BJ (cell line): ENCODE data around the gene GLS2. TPM values are rescaled to one million over a fixed set of nuclear protein-coding genes. Genes with fewer than 3 reads are reported as not detected.
"Not testable (repeated sequence)": the region's sequence is repeated elsewhere in the genome, so short reads cannot be mapped to it uniquely, and the experiment has no call there.

Source experiments
- CTCF ChIA-PET: fragments of 350-600 bp; formaldehyde crosslinking; extraction: SDS; loops from one replicate; lab custom pipeline; 2021; ENCODE audit warnings: antibody characterized with exemption, inconsistent platforms; lab: Yijun Ruan, JAX
- POLR2A ChIA-PET: fragments of 300-600 bp; sonication (Branson Sonifier 250); formaldehyde crosslinking; extraction: SDS; loops from one replicate; lab custom pipeline; 2021; ENCODE audit warnings: antibody characterized with exemption; lab: Charles Lee
- DNase-seq: peaks from one replicate; pipeline ENCODE4 v3.0.0-alpha.2; 2011; ENCODE audit warnings: low read depth
- H3K27me3 ChIP-seq: 2 replicates; pipeline ENCODE4 v1.6.0; 2011; ENCODE audit warnings: low read length; ENCODE audit not compliant: control insufficient read depth, insufficient read depth
- H3K36me3 ChIP-seq: 2 replicates; pipeline ENCODE4 v1.5.1; 2011; ENCODE audit warnings: low read length; ENCODE audit not compliant: control insufficient read depth, insufficient read depth
- H3K4me3 ChIP-seq: 2 replicates; pipeline ENCODE4 v1.5.1; 2011; ENCODE audit warnings: low read depth, mild to moderate bottlenecking, control low read depth, low read length
- polyA plus RNA-seq: library from polyadenylated mRNA; depleted of rRNA; stranded (reverse); fragments of >200 nt; gene quantifications from 2 replicates; pipeline ENCODE4 v1.2.3, GENCODE V29; 2011
- TF ChIP-seq, protein P1 (sequence below): IDR thresholded peaks from 2 replicates; pipeline ENCODE4 v1.5.1; 2011; ENCODE audit warnings: low read depth, mild to moderate bottlenecking, control low read depth, inconsistent platforms, low read length, moderate library complexity; ENCODE audit not compliant: insufficient read depth

GLS2 gene
- polyA plus RNA-seq, 1 experiment = 0.18 TPM

DNA sequence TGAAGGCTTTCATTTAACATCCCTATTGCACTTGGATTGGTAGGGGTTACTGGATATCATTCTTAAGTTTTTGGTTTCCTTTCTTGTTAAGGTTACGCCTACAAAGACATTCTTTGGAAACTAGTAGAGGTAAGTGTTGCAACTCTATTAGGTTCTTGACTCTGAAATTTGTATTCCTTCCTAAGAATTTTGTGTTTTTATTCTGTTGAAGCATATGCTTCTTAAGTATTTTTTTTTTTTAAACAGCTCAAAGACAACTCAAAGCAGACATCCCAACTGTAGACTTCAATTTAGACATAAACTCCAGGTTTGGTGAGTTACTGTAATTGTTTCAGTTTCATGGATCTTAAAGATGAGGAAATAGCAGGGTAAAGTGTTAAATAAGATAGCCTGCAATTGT is 32.5 kb upstream of the GLS2 start:
- H3K36me3 ChIP-seq = peaks cover 1% of the 10 kb centered on the region; the same call in 1 of the 2 replicates
- no peak overlapping the region for H3K4me3 ChIP-seq
- no peak for DNase-seq
- TF ChIP-seq, protein P1, sequence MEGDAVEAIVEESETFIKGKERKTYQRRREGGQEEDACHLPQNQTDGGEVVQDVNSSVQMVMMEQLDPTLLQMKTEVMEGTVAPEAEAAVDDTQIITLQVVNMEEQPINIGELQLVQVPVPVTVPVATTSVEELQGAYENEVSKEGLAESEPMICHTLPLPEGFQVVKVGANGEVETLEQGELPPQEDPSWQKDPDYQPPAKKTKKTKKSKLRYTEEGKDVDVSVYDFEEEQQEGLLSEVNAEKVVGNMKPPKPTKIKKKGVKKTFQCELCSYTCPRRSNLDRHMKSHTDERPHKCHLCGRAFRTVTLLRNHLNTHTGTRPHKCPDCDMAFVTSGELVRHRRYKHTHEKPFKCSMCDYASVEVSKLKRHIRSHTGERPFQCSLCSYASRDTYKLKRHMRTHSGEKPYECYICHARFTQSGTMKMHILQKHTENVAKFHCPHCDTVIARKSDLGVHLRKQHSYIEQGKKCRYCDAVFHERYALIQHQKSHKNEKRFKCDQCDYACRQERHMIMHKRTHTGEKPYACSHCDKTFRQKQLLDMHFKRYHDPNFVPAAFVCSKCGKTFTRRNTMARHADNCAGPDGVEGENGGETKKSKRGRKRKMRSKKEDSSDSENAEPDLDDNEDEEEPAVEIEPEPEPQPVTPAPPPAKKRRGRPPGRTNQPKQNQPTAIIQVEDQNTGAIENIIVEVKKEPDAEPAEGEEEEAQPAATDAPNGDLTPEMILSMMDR = no peak
- no peaks in the 10 kb centered on the region for H3K27me3 ChIP-seq
- ChIA-PET CTCF (interaction anchor here (0.6 to 5.0 kb wide), 4 partner anchors 8 to 73 kb away, joined by 3 to 21 read pairs (median 5); no protein-coding TSS in a partner anchor), POLR2A (no interaction called here)

DNA sequence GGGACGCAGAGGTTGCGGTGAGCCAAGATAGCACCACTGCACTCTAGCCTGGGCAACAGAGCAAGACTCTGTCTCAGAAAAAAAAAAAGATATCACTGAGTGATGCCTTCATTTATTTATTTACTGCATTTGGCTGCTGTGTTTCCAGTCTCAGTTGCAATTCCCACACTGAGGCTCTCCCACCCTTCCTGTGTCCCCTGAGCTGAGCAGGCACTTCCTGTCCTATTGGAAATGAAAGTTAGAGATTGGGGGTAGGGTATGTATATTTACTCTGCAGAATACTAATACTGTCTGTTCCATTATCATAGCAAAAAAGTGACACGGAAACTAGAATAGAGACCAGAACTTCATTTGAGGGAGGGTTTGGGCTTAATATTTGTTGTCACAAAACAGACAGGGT is 32.1 kb upstream of the GLS2 start:
- no peaks in the 10 kb centered on the region for H3K27me3 ChIP-seq
- no peak for DNase-seq
- H3K36me3 ChIP-seq = no peaks in the 10 kb centered on the region
- CTCF ChIA-PET = interaction anchor here (0.6 to 5.0 kb wide), 6 partner anchors 9 to 74 kb away, joined by 3 to 21 read pairs (median 4); no protein-coding TSS in a partner anchor
- POLR2A ChIA-PET = no interaction called here
- H3K4me3 ChIP-seq = no peak overlapping the region
- TF ChIP-seq, protein P1 = no peak

DNA sequence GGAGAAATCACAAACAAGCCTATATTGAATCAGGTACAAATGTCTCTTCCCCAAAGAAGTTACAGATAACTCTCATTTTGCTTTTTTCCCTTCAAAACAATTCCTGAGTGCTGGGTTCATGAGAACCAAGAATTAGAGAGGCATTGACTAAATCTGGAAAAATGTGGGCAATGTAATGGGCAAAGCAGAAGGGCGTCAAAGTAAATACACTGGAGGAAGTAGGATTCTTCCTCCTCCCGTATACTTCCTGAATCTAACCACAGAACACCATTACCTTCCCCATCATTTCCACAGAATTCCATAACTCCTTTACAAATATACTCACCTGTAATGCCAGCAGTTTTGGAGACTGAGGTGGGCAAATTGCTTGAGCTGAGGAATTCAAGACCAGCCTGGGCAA is 30.6 kb upstream of the GLS2 start:
- no peaks in the 10 kb centered on the region for H3K27me3 ChIP-seq
- TF ChIP-seq, protein P1 = no peak
- POLR2A ChIA-PET = no interaction called here
- no peaks in the 10 kb centered on the region for H3K36me3 ChIP-seq
- no peak overlapping the region for H3K4me3 ChIP-seq
- DNase-seq = no peak
- CTCF ChIA-PET = interaction anchor here (5.0 kb wide), 1 partner anchor 75 kb away, joined by 21 read pairs; no protein-coding TSS in a partner anchor

DNA sequence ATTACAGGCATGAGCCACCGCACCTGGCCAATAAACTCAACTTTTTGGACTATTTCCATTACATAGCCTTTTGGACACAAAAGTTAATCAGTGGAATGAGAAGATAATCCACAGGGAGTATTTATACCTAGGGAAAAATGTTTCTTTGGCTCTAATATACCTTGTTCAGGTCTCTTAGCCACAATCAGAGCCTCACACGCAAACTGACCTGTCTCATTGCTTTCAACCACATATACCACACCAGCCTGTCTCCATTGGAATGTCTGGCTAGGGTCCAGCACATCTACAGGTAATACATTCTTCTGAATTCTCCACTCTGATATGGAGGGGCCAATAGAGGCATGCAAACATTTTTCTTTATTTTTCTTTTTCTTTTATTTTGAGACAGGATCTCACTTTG is 29.9 kb upstream of the GLS2 start:
- H3K4me3 ChIP-seq = no peak overlapping the region
- no peaks in the 10 kb centered on the region for H3K27me3 ChIP-seq
- TF ChIP-seq, protein P1 = no peak
- no peak for DNase-seq
- CTCF ChIA-PET = interaction anchor here (0.9 to 5.2 kb wide), 4 partner anchors 16 to 118 kb away, joined by 3 to 87 read pairs (median 12); no protein-coding TSS in a partner anchor
- POLR2A ChIA-PET = no interaction called here
- no peaks in the 10 kb centered on the region for H3K36me3 ChIP-seq

DNA sequence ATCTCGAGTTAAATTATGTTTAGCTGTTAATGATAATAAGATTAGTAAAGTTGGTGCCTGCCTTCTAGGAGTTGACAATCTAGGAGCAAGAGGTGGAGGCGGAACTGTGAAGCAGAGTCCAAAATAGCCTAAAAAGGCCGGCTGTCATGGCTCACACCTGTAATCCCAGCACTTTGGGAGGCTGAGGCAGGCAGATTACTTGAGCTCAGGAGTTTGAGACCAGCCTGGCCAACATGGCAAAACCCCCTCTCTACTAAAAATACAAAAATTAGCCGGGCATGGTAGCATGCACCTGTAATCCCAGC is 26.0 kb upstream of the GLS2 start:
- POLR2A ChIA-PET = not testable (repeated sequence)

DNA sequence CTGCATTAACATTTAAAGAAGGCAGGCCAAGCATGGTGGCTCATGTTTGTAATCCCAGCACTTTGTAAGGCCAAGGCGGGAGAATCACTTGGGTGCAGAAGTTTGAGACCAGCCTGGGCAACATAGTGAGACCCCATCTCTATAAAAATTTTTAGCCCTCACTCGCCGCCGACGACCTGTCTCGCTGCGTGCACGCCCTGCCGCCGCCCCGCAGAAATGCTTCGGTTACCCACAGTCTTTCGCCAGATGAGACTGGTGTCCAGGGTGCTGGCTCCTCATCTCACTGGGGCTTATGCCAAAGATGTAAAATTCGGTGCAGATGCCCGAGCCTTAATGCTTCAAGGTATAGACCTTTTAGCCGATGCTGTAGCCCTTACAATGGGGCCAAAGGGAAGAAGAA is 22.8 kb upstream of the GLS2 start:
- ChIA-PET POLR2A (no interaction called here), CTCF (interaction anchor here (1.3 to 3.8 kb wide), 3 partner anchors 9 to 83 kb away, joined by 5 to 17 read pairs (median 8); no protein-coding TSS in a partner anchor)
- DNase-seq = no peak

More for the DNA sequence above, 26.0 kb upstream of the GLS2 start:
- not testable (repeated sequence) for H3K36me3 ChIP-seq, H3K4me3 ChIP-seq, H3K27me3 ChIP-seq, DNase-seq
- CTCF ChIA-PET = interaction anchor here (0.6 to 5.5 kb wide), 25 partner anchors 8 to 121 kb away, joined by 3 to 119 read pairs (median 5); no protein-coding TSS in a partner anchor

DNA sequence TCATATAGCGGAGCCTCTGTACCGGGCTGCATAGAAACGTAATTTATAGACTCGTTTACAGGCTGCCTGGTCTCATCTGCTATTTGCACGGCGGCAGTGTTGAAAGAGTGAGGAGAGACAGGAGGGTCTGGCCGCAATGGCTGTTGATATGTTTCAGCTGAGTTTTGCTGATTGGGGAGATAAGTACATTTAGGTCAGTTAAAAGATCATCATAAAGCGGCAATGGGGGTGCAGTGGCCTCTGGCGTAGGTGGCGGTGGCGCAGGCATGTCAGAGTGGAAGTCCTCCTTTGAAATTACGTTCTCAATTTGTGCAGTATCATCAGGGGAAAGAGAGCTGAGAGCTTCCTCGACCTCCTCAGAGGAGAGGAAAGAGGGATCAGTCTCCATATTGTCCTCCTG is 11.9 kb upstream of the GLS2 start:
- DNase-seq, H3K4me3 ChIP-seq, POLR2A ChIA-PET, H3K27me3 ChIP-seq, H3K36me3 ChIP-seq: not testable (repeated sequence)
- CTCF ChIA-PET = interaction anchor here (0.7 kb wide), 1 partner anchor 91 kb away, joined by 3 read pairs; no protein-coding TSS in a partner anchor

More for the DNA sequence above, 22.8 kb upstream of the GLS2 start:
- no peak overlapping the region for H3K4me3 ChIP-seq
- no peaks in the 10 kb centered on the region for H3K36me3 ChIP-seq
- TF ChIP-seq, protein P1 = no peak
- H3K27me3 ChIP-seq = no peaks in the 10 kb centered on the region

DNA sequence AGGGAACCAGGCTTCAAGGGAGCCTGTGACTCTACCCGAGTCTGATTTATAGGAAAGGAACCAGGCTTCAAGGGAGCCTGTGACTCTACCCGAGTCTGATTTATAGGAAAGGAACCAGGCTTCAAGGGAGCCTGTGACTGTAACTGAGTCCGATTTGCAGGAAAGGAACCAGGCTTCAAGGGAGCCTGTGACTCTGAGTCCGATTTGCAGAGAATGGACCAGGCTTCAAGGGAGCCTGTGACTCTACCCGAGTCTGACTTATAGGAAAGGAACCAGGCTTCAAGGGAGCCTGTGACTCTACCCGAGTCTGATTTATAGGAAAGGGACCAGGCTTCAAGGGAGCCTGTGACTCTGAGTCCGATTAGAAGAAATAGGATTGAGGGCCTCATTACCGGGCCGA is 11.5 kb upstream of the GLS2 start:
- POLR2A ChIA-PET, DNase-seq, H3K27me3 ChIP-seq, CTCF ChIA-PET, H3K36me3 ChIP-seq, H3K4me3 ChIP-seq: not testable (repeated sequence)
